Activated CD8-positive, alpha-beta memory T cell treated with anti-CD3 and anti-CD28 coated beads, Interleukin-2, amount 50 U/mL, for 24 hours (primary cell): ENCODE data around the gene PTPRG.

Experiments used
- DNase-seq: peaks from one replicate; pipeline ENCODE4 v3.0.0-alpha.2; 2020; ENCODE audit errors: extremely low read depth

Gene PTPRG

GRCh38 chr3:62052331-62052730 is 491.0 kb downstream of the PTPRG start:
- no peak for DNase-seq

- no peak for DNase-seq
Observed at GRCh38 chr3:62056658-62057057, 495.3 kb downstream of the PTPRG start.

- no peak for DNase-seq
Observed at GRCh38 chr3:62057339-62058047, 496.1 kb downstream of the PTPRG start.

- DNase-seq, result no peak
Observed at GRCh38 chr3:62065985-62066693, 504.8 kb downstream of the PTPRG start.

- DNase-seq, result no peak
Observed at GRCh38 chr3:62068337-62068736, 507.0 kb downstream of the PTPRG start.

- DNase-seq, result no peak
Observed at GRCh38 chr3:62070891-62071290, 509.5 kb downstream of the PTPRG start.

GRCh38 chr3:62073038-62073437 is 511.7 kb downstream of the PTPRG start:
- no peak for DNase-seq

GRCh38 chr3:62084558-62084957 is 523.2 kb downstream of the PTPRG start:
- DNase-seq, result no peak

GRCh38 chr3:62088472-62089104 is 527.2 kb downstream of the PTPRG start:
- no peak for DNase-seq

GRCh38 chr3:62090066-62090465 is 528.7 kb downstream of the PTPRG start:
- DNase-seq, result no peak

- no peak for DNase-seq
Observed at GRCh38 chr3:62090519-62090918, 529.1 kb downstream of the PTPRG start.

GRCh38 chr3:62093025-62093424 is 531.7 kb downstream of the PTPRG start:
- DNase-seq, result no peak

GRCh38 chr3:62094461-62094860 is 533.1 kb downstream of the PTPRG start:
- DNase-seq, result no peak

GRCh38 chr3:62095080-62095479 is 533.7 kb downstream of the PTPRG start:
- DNase-seq, result no peak

GRCh38 chr3:62095756-62096155 is 534.4 kb downstream of the PTPRG start:
- no peak for DNase-seq

- DNase-seq, result no peak
Observed at GRCh38 chr3:62096521-62096920, 535.1 kb downstream of the PTPRG start.

GRCh38 chr3:62097121-62097520 is 535.8 kb downstream of the PTPRG start:
- no peak for DNase-seq

- DNase-seq, result no peak
Observed at GRCh38 chr3:62098646-62099365, 537.4 kb downstream of the PTPRG start.

GRCh38 chr3:62100282-62100989 is 539.1 kb downstream of the PTPRG start:
- DNase-seq, result no peak

- no peak for DNase-seq
Observed at GRCh38 chr3:62101488-62101887, 540.1 kb downstream of the PTPRG start.

GRCh38 chr3:62103531-62103930 is 542.2 kb downstream of the PTPRG start:
- no peak for DNase-seq

GRCh38 chr3:62109534-62109933 is 548.2 kb downstream of the PTPRG start:
- DNase-seq, result no peak
